KMS-11 (cell line): ENCODE data around the gene CATSPERE.

ENCODE experiments used
- H2AFZ ChIP-seq: fragments of 200-600 bp; sonication (generic); 2 replicates; pipeline ENCODE4 v1.6.1; 2016; ENCODE audit warnings: antibody characterized with exemption, mixed run types, low read depth
- H3K27ac ChIP-seq: fragments of 200-600 bp; sonication (generic); 2 replicates; pipeline ENCODE4 v1.6.1; 2016; ENCODE audit warnings: mild to moderate bottlenecking, mixed run types
- H3K27me3 ChIP-seq: fragments of 200-600 bp; sonication (generic); 2 replicates; pipeline ENCODE4 v1.6.1; 2017; ENCODE audit warnings: mild to moderate bottlenecking, low read depth, mixed run types, moderate library complexity; ENCODE audit not compliant: insufficient read depth
- H3K36me3 ChIP-seq: fragments of 200-600 bp; sonication (generic); 2 replicates; pipeline ENCODE4 v1.6.1; 2017; ENCODE audit warnings: mild to moderate bottlenecking, mixed run types; ENCODE audit not compliant: insufficient read depth
- H3K4me1 ChIP-seq: fragments of 200-600 bp; sonication (generic); 2 replicates; pipeline ENCODE4 v1.6.1; 2016; ENCODE audit warnings: mild to moderate bottlenecking, low read depth, mixed run types; ENCODE audit not compliant: poor library complexity, severe bottlenecking
- H3K4me2 ChIP-seq: fragments of 200-600 bp; sonication (generic); 2 replicates; pipeline ENCODE4 v1.7.0; 2016; ENCODE audit warnings: mild to moderate bottlenecking, mixed run types
- H3K4me3 ChIP-seq: fragments of 200-600 bp; sonication (generic); IDR thresholded peaks from 2 replicates; pipeline ENCODE4 v1.6.1; 2017; ENCODE audit warnings: low read depth, low read length, mixed read lengths; ENCODE audit not compliant: insufficient read depth
- H3K79me2 ChIP-seq: fragments of 200-600 bp; sonication (generic); 2 replicates; pipeline ENCODE4 v1.6.1; 2016; ENCODE audit warnings: low read depth, mixed run types; ENCODE audit not compliant: insufficient read depth
- H3K9ac ChIP-seq: fragments of 200-600 bp; sonication (generic); 2 replicates; pipeline ENCODE4 v1.6.1; 2016; ENCODE audit warnings: mild to moderate bottlenecking, mixed run types
- H4K20me1 ChIP-seq: fragments of 200-600 bp; sonication (generic); 2 replicates; pipeline ENCODE4 v1.6.1; 2016; ENCODE audit warnings: mild to moderate bottlenecking, mixed run types; ENCODE audit not compliant: insufficient read depth
- CTCF ChIP-seq: fragments of 200-600 bp; sonication (generic); conservative IDR thresholded peaks from 2 replicates; pipeline ENCODE4 v1.6.1; 2017; ENCODE audit warnings: low read depth, mild to moderate bottlenecking, antibody characterized with exemption, low read length, moderate library complexity, mixed read lengths

Gene CATSPERE

GRCh38 chr1:244639561-244639960 lies 178.5 kb downstream of the CATSPERE start:
- Histone ChIP-seq H3K9ac (no peak overlapping the region), H3K36me3 (no peaks in the 10 kb centered on the region), H4K20me1 (no peaks in the 10 kb centered on the region), H3K4me3 (no peak overlapping the region), H3K27me3 (no peaks in the 10 kb centered on the region), H3K4me1 (no peaks in the 10 kb centered on the region), H3K4me2 (no peak overlapping the region), H2AFZ (no peak overlapping the region), H3K79me2 (no peaks in the 10 kb centered on the region), H3K27ac (no peak overlapping the region)
- TF ChIP-seq CTCF: no peak

GRCh38 chr1:244640917-244641316 lies 179.8 kb downstream of the CATSPERE start:
- H3K4me2 ChIP-seq: no peak overlapping the region
- H2AFZ ChIP-seq: no peak overlapping the region
- H3K9ac ChIP-seq: no peak overlapping the region
- H4K20me1 ChIP-seq: no peaks in the 10 kb centered on the region
- no peaks in the 10 kb centered on the region for H3K79me2 ChIP-seq
- no peak overlapping the region for H3K4me3 ChIP-seq
- no peak overlapping the region for H3K27ac ChIP-seq
- H3K36me3 ChIP-seq: no peaks in the 10 kb centered on the region
- TF ChIP-seq CTCF: no peak
- H3K27me3 ChIP-seq: no peaks in the 10 kb centered on the region
- H3K4me1 ChIP-seq: no peaks in the 10 kb centered on the region

- Histone ChIP-seq H3K4me2 (no peak overlapping the region), H3K27me3 (no peaks in the 10 kb centered on the region), H3K4me3 (no peak overlapping the region), H4K20me1 (no peaks in the 10 kb centered on the region), H3K27ac (no peak overlapping the region), H3K36me3 (no peaks in the 10 kb centered on the region), H3K9ac (no peak overlapping the region), H3K4me1 (no peaks in the 10 kb centered on the region), H2AFZ (no peak overlapping the region), H3K79me2 (no peaks in the 10 kb centered on the region)
- no peak for TF ChIP-seq CTCF
Observed at GRCh38 chr1:244642526-244642925, 181.5 kb downstream of the CATSPERE start.

- no peaks in the 10 kb centered on the region for H3K79me2 ChIP-seq
- H3K4me3 ChIP-seq: no peak overlapping the region
- H3K27me3 ChIP-seq: no peaks in the 10 kb centered on the region
- no peaks in the 10 kb centered on the region for H3K36me3 ChIP-seq
- no peak overlapping the region for H3K4me2 ChIP-seq
- no peaks in the 10 kb centered on the region for H4K20me1 ChIP-seq
- H2AFZ ChIP-seq: no peak overlapping the region
- no peak for TF ChIP-seq CTCF
- H3K4me1 ChIP-seq: no peaks in the 10 kb centered on the region
- H3K27ac ChIP-seq: no peak overlapping the region
- no peak overlapping the region for H3K9ac ChIP-seq
Observed at GRCh38 chr1:244642988-244643387, 181.9 kb downstream of the CATSPERE start.
